ENCODE results near the gene MAD1L1. TPM values are rescaled to one million over a fixed set of nuclear protein-coding genes. Genes with fewer than 3 reads are reported as not detected.

Gene MAD1L1
- total RNA-seq, 1 donor from 2014 or later, result 59.6 TPM

DNA sequence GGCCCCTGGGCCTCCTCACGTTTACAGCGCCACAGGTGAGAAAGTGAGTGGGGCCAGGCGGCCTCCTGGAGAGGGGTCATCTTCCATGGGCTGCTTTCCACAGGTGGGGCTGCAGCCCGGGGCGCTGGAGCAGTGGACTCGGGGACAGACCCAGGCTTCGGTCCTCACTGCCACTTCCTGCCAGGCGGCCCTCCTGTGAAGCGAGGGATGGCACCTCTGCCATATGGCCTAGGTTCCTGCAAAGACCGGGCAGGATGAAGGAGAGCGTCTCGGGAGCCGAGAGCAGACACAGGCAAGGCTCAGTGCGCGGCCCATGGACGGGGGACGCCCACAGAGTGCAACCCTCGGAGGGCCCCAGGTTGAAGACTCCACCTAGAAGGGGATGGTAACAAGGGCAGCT, 106.8 kb downstream of the MAD1L1 start:
- TF ChIP-seq, protein P1, sequence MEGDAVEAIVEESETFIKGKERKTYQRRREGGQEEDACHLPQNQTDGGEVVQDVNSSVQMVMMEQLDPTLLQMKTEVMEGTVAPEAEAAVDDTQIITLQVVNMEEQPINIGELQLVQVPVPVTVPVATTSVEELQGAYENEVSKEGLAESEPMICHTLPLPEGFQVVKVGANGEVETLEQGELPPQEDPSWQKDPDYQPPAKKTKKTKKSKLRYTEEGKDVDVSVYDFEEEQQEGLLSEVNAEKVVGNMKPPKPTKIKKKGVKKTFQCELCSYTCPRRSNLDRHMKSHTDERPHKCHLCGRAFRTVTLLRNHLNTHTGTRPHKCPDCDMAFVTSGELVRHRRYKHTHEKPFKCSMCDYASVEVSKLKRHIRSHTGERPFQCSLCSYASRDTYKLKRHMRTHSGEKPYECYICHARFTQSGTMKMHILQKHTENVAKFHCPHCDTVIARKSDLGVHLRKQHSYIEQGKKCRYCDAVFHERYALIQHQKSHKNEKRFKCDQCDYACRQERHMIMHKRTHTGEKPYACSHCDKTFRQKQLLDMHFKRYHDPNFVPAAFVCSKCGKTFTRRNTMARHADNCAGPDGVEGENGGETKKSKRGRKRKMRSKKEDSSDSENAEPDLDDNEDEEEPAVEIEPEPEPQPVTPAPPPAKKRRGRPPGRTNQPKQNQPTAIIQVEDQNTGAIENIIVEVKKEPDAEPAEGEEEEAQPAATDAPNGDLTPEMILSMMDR (IDR thresholded peaks at IDR 0.05), result no peak
- H3K27me3 ChIP-seq, result no peaks in the 10 kb centered on the region
- intact Hi-C loops (cut with DNase I), result no loop called here
- no peak overlapping the region for H3K4me3 ChIP-seq
- H3K9me3 ChIP-seq, result no peaks in the 10 kb centered on the region
- H3K27ac ChIP-seq, result no peak overlapping the region
- no peak for DNase-seq (ENCODE audit: low spot score in 2 of 2)
- no peaks in the 10 kb centered on the region for H3K4me1 ChIP-seq
- peaks cover 0 to 10% of the 10 kb centered on the region in 2 donors for H3K36me3 ChIP-seq

DNA sequence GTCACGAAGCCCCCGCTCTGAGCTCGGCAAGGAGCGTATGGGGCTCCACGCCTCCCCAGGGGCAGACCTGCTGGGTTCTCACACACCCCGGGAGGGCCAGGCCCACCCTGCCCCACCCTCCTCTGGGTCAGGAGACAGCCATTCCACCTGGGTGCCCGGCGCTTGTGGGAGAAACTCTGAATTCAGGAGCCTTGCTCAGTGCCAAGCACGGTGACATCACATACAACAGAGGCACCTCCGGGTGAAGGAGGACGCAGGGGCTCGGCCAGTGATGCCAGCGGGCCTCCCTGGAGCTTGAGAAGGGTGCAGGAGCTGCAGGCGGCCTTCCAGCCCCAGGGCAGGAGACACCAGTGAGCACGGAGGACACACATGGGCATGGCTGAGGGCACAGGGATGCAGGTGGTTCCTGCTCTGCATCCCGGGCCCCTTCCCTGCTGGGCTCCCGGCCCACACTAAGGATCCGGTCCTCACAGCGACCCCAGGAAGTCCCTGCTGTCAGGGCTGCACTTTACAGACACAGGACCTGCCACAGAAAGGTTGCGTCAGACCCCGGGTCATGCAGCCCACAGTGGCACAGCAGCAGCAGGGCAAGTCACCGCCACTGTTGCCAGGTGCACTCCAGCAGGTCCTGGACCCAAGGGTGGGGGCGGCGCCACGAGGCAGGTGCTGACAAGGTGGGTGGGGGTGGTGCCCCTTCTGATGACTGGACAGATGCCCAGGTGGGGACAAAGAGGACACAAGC, 108.0 kb downstream of the MAD1L1 start:
- TF ChIP-seq, protein P1 (IDR thresholded peaks at IDR 0.05), result no peak
- DNase-seq (ENCODE audit: low spot score in 2 of 2), result no peak
- H3K36me3 ChIP-seq, result peaks cover 0 to 10% of the 10 kb centered on the region in 2 donors
- H3K4me3 ChIP-seq, result no peak overlapping the region
- H3K27me3 ChIP-seq, result no peaks in the 10 kb centered on the region
- no peak overlapping the region for H3K27ac ChIP-seq
- H3K4me1 ChIP-seq, result no peaks in the 10 kb centered on the region
- H3K9me3 ChIP-seq, result no peaks in the 10 kb centered on the region
- intact Hi-C loops (cut with DNase I), result no loop called here

DNA sequence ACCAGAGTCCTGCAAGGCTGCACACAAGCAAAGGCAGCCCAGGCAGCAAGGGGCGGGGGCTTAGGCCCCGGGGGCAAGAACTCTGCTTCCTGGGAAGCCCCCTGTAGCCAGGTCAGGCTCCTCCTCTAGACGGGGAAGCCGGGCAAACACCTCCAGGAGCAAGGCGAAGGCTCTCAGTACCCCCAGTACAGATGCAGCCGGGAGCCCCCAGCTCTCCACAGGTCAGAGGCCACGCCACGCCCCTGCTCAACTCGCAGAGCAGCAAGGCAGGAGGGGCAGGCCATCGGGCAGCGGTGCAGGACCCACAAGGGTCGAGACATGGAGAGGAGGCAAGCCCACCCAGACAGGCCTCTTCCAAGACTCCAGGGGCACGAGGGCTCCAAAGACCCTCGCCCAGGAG, 108.8 kb downstream of the MAD1L1 start:
- no peak for DNase-seq (ENCODE audit: low spot score in 2 of 2)
- TF ChIP-seq, protein P1 (IDR thresholded peaks at IDR 0.05), result no peak
- intact Hi-C loops (cut with DNase I), result no loop called here
- Histone ChIP-seq H3K27ac (no peak overlapping the region), H3K4me3 (no peak overlapping the region), H3K27me3 (no peaks in the 10 kb centered on the region), H3K9me3 (no peaks in the 10 kb centered on the region), H3K4me1 (no peaks in the 10 kb centered on the region), H3K36me3 (peaks cover 0 to 10% of the 10 kb centered on the region in 2 donors)

DNA sequence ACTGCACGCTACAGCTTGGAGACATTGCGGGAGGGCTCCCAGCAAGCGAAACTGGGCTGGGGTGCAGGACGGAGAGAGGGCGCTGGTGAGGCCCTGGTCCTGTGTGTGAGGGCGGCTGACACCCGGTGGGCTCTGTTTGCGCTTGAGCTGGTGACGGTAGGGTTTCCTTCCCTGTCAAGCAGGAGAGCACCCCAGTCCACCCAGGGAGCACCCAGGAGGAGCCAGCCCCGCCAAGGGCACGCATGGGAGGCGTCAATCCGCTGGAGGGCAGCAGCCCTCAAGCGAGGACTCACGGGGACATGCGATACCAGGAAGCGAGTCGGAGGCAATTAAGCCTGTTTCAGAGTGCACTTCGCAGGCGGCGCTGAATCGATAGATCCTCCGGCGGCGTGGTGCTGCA, 109.4 kb downstream of the MAD1L1 start:
- DNase-seq (ENCODE audit: low spot score in 2 of 2), result no peak
- Histone ChIP-seq H3K27ac (no peak overlapping the region), H3K9me3 (no peaks in the 10 kb centered on the region), H3K4me1 (no peaks in the 10 kb centered on the region), H3K27me3 (no peaks in the 10 kb centered on the region), H3K36me3 (peaks cover 0 to 10% of the 10 kb centered on the region in 2 donors), H3K4me3 (no peak overlapping the region)
- intact Hi-C loops (cut with DNase I), result no loop called here
- TF ChIP-seq, protein P1 (IDR thresholded peaks at IDR 0.05), result no peak

DNA sequence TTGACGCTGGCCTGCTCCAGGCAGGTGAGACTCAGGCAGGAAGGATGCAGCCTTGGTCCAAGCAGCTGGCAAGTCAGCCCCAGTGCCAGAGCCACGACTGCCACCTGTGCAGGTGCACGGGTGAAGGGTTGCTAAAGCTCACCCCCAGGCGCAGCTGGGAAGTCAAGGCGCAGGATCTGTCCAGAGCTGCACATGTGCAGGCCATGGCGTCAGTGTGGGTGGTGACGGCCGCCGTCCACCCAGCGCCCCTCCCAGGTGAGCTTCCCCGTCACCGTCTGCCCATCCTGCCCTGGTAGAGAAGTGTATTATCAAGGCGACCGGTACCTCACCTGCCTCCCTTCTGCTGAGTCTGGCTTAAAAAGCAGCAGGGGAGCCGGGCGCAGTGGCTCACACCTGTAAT, 110.1 kb downstream of the MAD1L1 start:
- TF ChIP-seq, protein P1 (IDR thresholded peaks at IDR 0.05), result no peak
- intact Hi-C loops (cut with DNase I), result no loop called here
- H3K36me3 ChIP-seq, result peaks cover 0 to 10% of the 10 kb centered on the region in 2 donors
- no peak overlapping the region for H3K4me3 ChIP-seq
- H3K4me1 ChIP-seq, result no peaks in the 10 kb centered on the region
- no peaks in the 10 kb centered on the region for H3K9me3 ChIP-seq
- no peak for DNase-seq (ENCODE audit: low spot score in 2 of 2)
- no peak overlapping the region for H3K27ac ChIP-seq
- H3K27me3 ChIP-seq, result no peaks in the 10 kb centered on the region

Measured in ascending aorta (tissue), 2 donors.